Measurements from ENCODE around the gene ELOVL2. TPM values are rescaled to one million over a fixed set of nuclear protein-coding genes. Genes with fewer than 3 reads are reported as not detected.

ELOVL2 gene
- total RNA-seq, 1 donor from 2014 or later = 1.3 TPM

DNA sequence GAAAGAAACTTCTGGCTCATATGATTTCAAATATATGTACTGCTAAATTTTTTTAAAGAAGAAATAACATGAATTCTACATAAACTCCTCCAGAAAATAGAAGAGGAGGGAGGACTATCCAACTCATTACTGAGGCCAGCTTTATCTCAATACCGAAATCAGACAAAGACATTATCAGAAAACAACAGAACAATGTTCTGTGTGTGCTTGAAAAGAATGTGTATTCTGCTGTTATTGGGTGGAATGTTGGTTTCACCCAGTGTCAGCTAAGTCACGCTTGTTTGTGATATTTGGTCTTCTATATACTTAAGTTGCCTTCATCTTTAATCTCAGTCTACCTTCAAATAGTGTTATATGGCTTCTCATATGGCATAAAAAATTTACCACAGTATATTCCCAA lies 18.6 kb upstream of the ELOVL2 start:
- no peak for DNase-seq
- no peak for ATAC-seq
- intact Hi-C loops (cut with micrococcal nuclease) = loop anchor here (10.0 kb wide), 1 partner anchor 588 kb away; no protein-coding TSS in a partner anchor

DNA sequence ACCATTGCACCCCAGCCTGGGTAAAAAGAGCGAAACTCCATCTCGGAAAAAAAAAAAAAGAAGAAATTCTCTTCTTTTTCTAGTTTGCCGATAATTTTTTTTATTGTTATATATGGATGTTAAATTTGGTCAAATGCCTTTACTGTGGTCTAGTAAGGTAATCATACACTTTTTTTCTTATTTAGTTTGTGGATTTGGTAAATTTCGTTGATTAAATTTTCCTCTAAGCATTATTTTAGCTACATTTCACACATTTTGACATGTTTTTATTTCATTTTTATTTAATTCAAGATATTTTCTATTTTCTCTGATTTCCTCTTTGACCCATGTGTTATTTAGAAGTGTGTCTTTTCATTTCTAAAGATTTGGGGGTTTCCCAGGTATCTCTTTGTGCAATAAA lies 18.0 kb upstream of the ELOVL2 start:
- DNase-seq = no peak
- no peak for ATAC-seq
- intact Hi-C loops (cut with micrococcal nuclease) = loop anchor here (10.0 kb wide), 1 partner anchor 587 kb away; no protein-coding TSS in a partner anchor

DNA sequence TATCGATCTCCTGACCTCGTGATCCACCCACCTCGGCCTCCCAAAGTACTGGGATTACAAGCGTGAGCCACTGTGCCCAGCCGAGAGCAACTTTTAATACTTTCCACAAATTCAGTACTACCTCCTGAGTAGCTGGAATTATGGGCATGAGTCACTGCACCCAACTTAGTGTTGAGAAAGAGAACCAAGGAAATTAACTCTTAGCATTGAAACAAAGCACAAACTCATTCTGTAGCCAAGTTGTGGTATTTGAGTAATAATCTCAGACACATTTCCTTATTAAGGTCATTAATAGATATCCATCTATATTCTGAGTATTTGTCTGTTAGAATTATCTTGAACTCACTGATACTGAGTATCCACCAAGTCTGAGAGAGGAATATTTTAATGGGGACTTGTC lies 14.3 kb upstream of the ELOVL2 start:
- intact Hi-C loops (cut with micrococcal nuclease) = no loop called here
- no peak for DNase-seq
- no peak for ATAC-seq

DNA sequence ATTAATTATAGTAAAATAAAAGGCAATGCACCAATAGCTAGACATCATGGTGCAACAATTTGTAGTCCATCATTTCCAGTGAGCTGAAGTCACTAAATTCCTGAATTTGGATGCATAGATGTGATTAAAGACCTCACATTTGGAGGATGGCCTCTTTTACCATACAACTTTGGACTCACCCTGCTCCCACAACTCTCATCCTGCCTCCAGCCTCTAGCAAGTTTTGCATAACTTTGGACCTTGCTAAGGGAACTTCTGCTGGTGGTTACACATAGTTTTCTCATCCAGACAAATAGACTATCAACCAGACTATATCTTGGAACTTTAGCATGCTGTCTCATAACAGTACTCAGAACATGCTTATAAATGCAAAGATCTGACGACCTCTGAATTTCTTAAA lies 12.8 kb upstream of the ELOVL2 start:
- ATAC-seq = no peak

DNA sequence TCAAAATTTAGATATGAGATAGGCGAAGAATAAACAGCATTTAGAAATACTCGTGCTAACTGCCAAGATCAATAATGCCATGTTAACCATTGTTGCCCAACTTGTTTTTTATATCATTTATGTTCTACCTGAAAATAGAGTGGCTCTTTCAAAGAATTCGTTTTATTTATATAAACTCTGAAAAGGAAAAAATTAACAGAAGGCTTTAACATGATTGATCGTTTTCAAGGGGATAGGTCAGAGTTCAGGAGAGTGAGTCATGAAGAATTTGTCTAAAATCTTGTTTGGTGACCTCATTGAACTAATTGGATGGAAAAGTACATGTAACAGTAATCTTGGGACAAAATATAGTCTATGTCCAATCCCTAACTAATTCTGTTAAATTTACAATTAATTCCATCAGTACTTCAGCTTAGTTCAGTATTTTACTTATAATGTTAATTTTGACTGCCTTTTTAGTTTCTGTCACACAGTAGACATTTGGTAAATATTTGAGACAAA lies 11.1 kb upstream of the ELOVL2 start:
- ATAC-seq (no peak), DNase-seq (no peak)
- intact Hi-C loops (cut with micrococcal nuclease) = no loop called here

More for the DNA sequence above, 12.8 kb upstream of the ELOVL2 start:
- intact Hi-C loops (cut with micrococcal nuclease) = no loop called here
- DNase-seq = no peak

DNA sequence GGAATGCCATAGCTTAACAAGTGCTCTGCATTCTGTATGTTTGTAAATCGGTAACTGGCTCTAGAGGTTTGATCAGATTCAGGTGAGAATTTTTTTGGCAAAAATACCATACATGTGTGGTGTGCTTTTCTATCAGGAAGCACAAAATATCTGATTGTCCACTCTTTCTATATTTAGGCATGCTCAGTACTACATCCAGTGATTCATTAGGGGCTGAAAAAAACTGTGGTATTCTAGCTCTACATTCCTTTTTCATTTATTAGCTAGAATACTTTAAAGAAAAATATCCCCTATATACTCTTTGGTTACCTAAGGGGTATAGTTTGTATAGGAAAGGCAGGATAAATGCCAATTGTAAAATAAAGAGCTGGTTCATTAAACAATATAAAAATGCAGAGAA lies 10.6 kb upstream of the ELOVL2 start:
- intact Hi-C loops (cut with micrococcal nuclease) = no loop called here
- DNase-seq (no peak), ATAC-seq (no peak)

DNA sequence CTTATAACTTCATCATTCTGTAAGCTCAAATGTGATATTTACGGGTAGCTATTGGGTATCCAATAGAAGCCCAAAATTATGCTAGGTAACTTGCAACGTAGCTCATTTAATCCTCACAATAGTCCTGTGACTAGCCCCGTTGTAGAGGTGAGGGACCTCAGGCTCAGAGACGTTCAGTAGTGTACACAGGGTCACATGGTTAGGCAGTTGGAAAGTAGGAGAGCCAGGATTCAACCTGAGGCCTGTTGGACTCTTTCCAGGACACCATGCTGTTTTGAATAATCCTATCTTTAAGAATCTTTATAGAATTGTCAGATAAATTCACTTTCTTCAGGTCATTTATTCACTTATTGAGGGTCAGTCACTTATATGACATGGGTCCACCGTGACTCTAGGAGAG lies 9.2 kb upstream of the ELOVL2 start:
- ATAC-seq = no peak
- DNase-seq = no peak
- intact Hi-C loops (cut with micrococcal nuclease) = no loop called here

DNA sequence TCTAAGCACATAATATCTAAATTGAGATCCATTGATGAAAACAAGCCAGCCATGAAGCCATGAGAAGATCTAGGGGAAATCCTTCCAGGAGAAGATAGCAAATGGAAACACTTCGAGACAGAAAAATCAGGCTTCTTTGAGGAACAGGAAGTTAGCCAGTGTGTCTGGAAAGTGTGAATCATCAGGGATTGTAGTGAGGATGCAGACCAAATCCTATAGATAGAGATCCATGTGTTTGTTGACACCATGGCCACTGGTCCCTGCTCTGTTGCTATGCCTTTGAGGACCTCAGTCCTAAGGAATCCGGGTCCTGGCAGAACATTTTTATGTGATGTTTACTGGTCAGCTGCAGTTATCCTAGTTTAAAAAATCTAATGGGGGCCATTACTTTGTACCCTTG lies 6.6 kb upstream of the ELOVL2 start:
- no peak for DNase-seq
- intact Hi-C loops (cut with micrococcal nuclease) = no loop called here
- no peak for ATAC-seq

DNA sequence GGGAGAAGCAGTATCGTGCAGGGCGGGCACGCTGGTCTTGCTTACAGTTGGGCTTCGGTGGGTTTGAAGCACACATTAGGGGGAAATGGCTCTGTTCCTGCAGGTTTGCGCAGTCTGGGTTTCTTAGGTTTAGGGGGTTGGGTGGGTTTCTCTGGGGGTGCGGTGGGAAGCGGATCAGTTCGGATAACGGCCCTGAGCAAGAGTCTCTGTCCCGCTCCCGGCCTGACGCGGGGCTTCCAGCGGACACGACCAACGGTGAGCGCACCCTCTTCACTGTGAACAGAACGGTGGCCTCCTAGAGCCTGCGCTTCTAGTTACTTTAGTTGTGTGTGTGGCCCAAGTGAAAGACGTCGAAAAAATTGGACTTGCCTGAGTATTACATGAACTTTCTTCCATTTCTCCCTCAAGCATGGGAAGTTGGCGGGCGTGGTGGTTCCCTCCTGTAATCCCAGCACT lies 635 bp upstream of the ELOVL2 start:
- DNase-seq (no peak), ATAC-seq (no peak)
- intact Hi-C loops (cut with micrococcal nuclease) = no loop called here

DNA sequence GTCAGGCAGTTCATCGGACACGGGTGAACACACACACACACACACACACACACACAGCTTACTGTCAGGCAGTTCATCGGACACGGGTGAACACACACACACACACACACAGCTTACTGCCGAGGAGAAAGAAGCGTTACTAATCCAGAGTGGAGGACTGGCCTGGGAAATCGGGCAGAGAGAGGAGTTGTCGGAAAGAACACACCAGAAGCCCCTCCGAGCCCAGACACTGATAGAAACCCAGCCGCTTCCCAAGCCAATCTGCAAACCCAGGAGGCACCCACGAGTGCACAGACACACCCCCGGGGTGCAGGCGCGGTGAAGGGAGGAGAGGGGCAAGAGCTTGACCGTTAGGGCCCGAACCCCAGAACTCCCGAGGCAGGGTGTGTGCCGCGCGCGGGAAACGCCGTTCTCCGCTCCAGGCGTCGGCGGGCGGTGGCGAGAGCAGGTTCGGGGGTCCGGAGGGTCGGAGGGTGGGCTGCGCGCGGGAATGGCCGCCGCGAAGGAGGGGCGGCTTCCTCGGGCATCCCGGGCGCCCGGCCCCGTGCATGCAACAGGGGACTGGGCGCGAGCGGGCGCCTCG lies 636 bp downstream of the ELOVL2 start:
- DNase-seq (peak; percentile 35), ATAC-seq (peak; percentile 49)
- intact Hi-C loops (cut with micrococcal nuclease) = no loop called here

DNA sequence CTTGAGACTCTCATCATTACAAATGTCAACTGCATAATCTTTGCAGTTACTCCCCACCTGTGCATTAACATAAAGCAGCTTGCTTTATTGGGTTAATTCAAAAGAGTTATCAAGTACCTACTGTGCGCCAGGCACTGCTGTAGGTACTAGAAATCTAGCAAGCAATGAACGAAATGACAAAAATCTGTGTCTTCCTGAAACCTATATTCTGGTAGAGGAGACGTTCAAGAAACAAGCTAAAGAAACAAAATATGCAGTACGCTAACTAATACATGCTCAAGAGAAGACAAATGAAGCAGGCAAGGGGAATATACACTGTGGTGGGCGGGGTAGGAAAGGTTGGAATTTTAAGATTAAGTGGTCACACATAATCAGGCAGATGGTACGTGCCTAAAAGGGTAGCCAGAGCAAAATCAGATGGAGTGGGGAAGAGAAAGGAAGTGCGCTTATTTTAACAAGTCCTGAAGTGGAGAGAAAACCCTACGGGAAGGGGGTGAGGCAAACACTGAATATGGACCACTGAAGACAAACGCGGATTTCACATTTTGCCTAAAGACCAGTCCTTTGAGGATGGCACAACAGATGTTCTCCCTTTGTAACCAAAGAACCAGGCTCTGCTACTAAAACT lies 1.2 kb downstream of the ELOVL2 start:
- no peak for DNase-seq
- no peak for ATAC-seq
- intact Hi-C loops (cut with micrococcal nuclease) = no loop called here

DNA sequence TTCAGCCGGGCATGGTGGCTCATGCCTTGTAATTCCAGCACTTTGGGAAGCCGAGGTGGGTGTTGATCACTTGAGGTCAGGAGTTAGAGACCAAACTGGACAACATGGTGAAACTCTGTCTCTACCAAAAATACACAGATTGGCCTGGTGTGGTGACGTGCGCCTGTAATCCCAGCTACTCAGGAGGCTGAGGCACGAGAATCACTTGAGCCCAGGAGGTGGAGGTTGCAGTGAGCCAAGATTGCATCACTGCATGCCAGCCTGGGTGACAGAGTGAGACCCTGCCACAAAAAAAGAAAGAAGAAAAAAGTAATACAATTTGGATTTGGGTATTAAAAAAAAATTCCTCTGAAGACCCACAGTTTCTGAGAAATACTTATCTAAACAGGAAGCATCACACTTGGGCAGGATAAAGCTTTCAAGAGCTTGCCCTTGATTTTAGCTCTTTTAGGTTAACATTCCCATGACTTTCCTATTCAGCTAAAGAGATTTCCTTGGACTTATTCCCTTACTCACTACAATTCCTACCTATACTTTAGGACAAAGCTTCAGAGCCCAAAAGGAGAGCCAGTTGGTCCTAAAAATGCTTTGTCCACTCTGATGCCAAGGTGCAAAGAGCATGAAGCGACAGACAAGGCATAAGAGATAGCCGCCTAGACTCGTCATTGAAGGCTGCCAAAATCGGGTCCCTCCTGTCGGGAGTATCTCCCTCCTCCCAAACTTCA lies 1.9 kb downstream of the ELOVL2 start:
- intact Hi-C loops (cut with micrococcal nuclease) = no loop called here
- no peak for DNase-seq
- ATAC-seq = no peak

DNA sequence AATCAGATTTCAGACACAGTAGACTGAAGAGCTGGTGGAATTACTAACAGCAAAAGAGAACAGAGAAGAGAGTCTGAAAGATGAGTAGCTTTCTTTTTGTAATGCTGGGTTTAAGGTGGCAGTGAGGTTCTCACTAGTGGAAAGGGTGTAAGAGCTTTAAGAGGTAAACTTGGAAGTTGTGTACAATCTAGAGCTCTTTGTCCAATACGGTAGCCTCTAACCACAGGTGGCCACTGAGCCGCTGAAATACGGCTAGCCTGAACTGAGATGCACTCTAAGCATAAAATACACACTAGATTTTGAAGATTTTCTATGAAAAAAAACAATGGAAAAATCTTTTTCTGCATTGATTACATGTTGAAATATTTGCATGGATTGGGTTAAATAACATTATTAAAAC lies 4.0 kb downstream of the ELOVL2 start:
- intact Hi-C loops (cut with micrococcal nuclease) = no loop called here
- ATAC-seq (no peak), DNase-seq (no peak)

DNA sequence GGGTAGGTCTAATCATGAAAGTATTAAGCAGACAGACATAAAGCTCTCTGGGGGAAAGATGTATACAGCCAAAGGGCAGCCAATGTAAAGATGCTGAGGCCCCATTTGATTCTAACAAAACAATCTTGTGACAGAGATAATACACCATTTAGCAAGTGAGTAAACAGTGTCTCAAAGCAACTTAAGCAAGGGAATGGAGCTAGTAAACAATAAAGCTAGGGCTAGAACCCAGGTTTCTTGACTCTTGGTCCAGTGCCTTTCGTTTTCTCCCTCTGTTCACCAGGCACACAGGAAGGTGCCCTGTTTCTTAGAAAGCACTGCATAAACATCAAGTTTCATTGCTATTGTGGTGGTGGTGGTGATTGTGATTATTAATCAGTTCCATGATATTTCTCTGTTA lies 5.1 kb downstream of the ELOVL2 start:
- ATAC-seq (no peak), DNase-seq (no peak)
- intact Hi-C loops (cut with micrococcal nuclease) = no loop called here

DNA sequence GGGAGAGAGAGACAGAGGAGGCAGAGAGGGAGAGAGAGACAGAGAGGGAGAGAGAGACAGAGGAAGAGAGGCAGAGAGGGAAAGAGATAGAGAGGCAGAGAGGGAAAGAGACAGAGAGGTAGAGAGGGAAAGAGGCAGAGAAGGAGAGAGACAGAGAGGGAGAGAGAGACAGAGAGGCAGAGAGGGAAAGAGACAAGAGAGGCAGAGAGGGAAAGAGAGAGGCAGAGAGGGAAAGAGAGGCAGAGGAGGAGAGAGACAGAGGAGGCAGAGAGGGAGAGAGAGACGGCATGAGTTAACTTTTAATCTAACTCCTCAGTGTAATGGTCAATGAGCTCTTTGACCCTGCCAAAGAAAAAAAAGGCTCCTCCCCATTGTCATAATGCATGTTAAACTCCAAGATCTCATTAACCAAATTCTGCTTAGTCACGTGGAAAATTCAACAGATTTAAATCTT lies 7.1 kb downstream of the ELOVL2 start:
- DNase-seq = no peak
- ATAC-seq = no peak
- intact Hi-C loops (cut with micrococcal nuclease) = no loop called here

DNA sequence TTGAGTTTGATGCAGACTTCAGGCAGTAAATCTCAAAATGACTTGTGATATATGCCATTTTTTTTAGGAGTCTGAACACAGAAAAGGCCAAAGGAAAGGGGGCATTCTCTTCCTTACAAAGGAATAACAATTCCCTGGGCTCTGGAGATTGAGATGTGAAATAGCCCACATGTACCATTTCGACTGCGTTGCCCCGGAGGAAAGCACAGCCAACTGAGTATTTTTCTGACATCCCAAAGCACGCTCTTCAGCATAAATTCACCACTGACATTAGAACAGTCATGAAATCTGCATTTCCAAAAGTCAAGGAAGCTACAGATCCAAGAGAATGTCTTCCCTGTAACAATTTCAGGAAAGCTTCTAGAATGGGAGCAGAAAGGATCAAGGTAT lies 7.8 kb downstream of the ELOVL2 start:
- intact Hi-C loops (cut with micrococcal nuclease) = no loop called here
- no peak for DNase-seq
- ATAC-seq = no peak

DNA sequence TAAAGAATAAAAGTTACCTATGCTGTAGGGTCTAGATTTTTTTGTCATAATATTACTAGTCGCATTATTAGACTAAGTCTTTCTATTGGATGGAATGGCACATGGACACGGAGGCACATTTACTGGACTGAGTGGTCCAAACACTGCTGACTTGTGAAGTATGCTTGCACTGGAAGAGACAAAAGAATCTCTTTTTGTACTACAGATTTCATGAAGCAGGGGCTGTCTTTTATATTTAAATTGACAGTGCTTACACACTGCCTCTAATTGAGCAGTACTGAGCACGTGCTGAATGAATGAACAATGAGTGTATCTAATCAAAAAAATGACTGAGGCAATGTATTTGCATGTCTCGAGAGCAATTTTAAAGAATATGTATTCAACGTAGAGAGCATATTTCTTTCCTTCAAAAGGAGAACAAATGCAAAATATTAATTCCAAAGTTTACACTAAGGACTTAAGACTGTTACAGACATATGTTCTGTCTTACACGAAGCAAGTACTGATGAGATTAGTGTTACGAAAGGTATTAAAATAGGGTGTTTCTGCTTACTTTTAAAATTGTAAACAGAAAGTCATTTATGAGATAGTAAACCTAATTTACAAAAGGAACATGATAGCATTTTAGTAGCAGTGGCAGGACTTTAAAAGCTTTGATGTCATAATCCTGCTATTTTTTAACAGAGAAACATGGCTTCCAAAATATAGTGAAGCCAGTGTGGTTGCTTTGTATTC lies 8.3 kb downstream of the ELOVL2 start:
- intact Hi-C loops (cut with micrococcal nuclease) = no loop called here
- DNase-seq = no peak
- ATAC-seq = no peak

DNA sequence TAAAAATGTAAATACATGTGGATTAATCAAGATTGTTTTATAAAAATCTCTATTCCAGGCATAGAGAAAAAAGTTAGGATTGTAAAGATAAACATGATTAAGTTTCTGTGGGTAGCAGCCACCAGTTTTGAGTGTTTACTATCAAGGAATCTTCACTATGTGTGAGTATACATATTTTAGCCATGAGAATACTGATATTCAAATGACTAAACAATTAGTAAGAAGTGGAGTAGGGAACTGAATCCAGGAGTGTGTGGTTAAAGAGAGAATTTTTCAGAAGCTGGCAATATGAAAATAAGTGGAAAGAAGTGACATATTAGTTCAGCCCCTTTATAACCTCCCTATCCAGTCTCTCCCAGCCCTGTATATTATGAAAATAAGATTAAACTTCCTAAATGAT lies 10.3 kb downstream of the ELOVL2 start:
- ATAC-seq = no peak
- intact Hi-C loops (cut with micrococcal nuclease) = no loop called here

DNA sequence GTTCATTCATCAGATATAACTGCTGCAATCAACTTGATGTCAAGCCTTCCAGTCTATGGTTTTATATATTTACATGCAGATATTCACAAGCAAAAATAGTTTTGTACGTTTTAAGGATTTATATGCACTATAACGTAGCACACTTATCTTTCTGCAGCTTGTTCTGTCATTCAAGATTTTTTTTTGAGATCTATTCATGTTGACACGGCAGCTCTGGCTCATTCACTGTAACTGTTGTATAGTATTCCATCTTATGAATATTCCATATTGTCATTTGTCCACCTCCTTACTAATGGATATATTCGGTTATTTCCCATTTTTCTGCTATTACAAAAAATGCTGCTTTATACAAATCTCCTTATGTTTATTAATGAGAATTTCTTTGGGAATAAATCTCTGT lies 13.2 kb downstream of the ELOVL2 start:
- ATAC-seq = no peak
- intact Hi-C loops (cut with micrococcal nuclease) = no loop called here
- no peak for DNase-seq

More for the DNA sequence above, 10.3 kb downstream of the ELOVL2 start:
- DNase-seq = no peak

DNA sequence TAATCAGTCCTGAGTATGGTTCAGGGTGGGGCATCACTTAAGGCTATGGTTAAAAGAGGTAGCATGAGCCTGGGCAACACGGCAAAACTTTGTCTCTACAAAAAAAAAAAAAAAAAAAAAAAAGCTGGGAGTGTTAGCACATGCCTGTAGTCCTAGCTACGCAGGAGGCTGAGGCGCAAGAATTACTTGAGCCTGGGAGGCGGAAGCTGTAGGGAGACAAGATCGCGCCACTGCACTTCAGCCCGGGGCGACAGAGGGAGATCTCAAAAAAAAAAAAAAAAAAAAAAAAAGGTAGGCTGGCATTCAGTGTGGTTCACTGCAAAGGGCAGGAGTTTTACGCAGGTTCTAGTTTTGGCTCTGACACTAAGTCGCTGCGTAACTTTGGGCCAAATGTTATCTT lies 15.1 kb downstream of the ELOVL2 start:
- intact Hi-C loops (cut with micrococcal nuclease) = no loop called here
- no peak for ATAC-seq
- no peak for DNase-seq
